Stimulated activated CD8-positive, alpha-beta memory T cell treated with anti-CD3 and anti-CD28 coated beads, Interleukin-4, amount 100 ng/mL, for 24 hours (primary cell): Measurements from ENCODE around the gene PTPRD.

Experiments used
- DNase-seq: peaks from one replicate; pipeline ENCODE4 v3.0.0-alpha.2; 2020; ENCODE audit warnings: low read depth

PTPRD gene

GRCh38 chr9:9750719-9751118 is 862.1 kb downstream of the PTPRD start:
- DNase-seq: no peak

- no peak for DNase-seq
These were observed 863.2 kb downstream of the PTPRD start for GRCh38 chr9:9749591-9749990.

- DNase-seq: no peak
These were observed 865.0 kb downstream of the PTPRD start for GRCh38 chr9:9747787-9748186.

GRCh38 chr9:9746826-9747225 is 866.0 kb downstream of the PTPRD start:
- no peak for DNase-seq

GRCh38 chr9:9743822-9744221 is 869.0 kb downstream of the PTPRD start:
- no peak for DNase-seq

GRCh38 chr9:9730174-9730573 is 882.6 kb downstream of the PTPRD start:
- no peak for DNase-seq

- no peak for DNase-seq
These were observed 883.7 kb downstream of the PTPRD start for GRCh38 chr9:9729082-9729481.

- DNase-seq: no peak
These were observed 893.3 kb downstream of the PTPRD start for GRCh38 chr9:9719373-9720112.

- DNase-seq: no peak
These were observed 894.1 kb downstream of the PTPRD start for GRCh38 chr9:9718691-9719090.

GRCh38 chr9:9679433-9679832 is 933.4 kb downstream of the PTPRD start:
- DNase-seq: no peak

- no peak for DNase-seq
These were observed 938.3 kb downstream of the PTPRD start for GRCh38 chr9:9674461-9674860.

GRCh38 chr9:9670454-9670853 is 942.3 kb downstream of the PTPRD start:
- DNase-seq: no peak

GRCh38 chr9:9645006-9645405 is 967.8 kb downstream of the PTPRD start:
- DNase-seq: no peak

- DNase-seq: no peak
These were observed 981.5 kb downstream of the PTPRD start for GRCh38 chr9:9631284-9631683.

GRCh38 chr9:9625248-9625647 is 987.6 kb downstream of the PTPRD start:
- no peak for DNase-seq

GRCh38 chr9:9623506-9623905 is 989.3 kb downstream of the PTPRD start:
- no peak for DNase-seq

GRCh38 chr9:9621355-9621940 is 991.4 kb downstream of the PTPRD start:
- no peak for DNase-seq

GRCh38 chr9:9620736-9621135 is 992.1 kb downstream of the PTPRD start:
- no peak for DNase-seq

GRCh38 chr9:9615086-9615485 is 997.7 kb downstream of the PTPRD start:
- DNase-seq: no peak

GRCh38 chr9:9614607-9615006 is 998.2 kb downstream of the PTPRD start:
- DNase-seq: no peak

- no peak for DNase-seq
These were observed 1000.0 kb downstream of the PTPRD start for GRCh38 chr9:9612755-9613154.

- no peak for DNase-seq
These were observed 1000.5 kb downstream of the PTPRD start for GRCh38 chr9:9612270-9612669.

GRCh38 chr9:9605681-9606080 is 1007.1 kb downstream of the PTPRD start:
- no peak for DNase-seq

- DNase-seq: no peak
These were observed 1009.5 kb downstream of the PTPRD start for GRCh38 chr9:9603345-9603744.
